GM12878 (cell line): ENCODE measurements around the gene LIMS2. TPM values are rescaled to one million over a fixed set of nuclear protein-coding genes. Genes with fewer than 3 reads are reported as not detected.

Source experiments
- ATAC-seq: fragments of 200-7000 bp; cut with Tn5 transposase; 3 replicates; pipeline ENCODE4 v1.9.1; 2020; ENCODE audit warnings: mild to moderate bottlenecking, moderate library complexity
- BruUV-seq: library from RNA; stranded (reverse); fragments of 400-500 nt; replicated peaks from 2 replicates; lab custom pipeline; 2021; lab: Mats Ljungman, UMichigan
- CTCF ChIA-PET: fragments of 300-600 bp; sonication (Branson Sonifier 250); formaldehyde crosslinking; extraction: SDS; loops from one replicate; lab custom pipeline; 2021; ENCODE audit warnings: inconsistent platforms; lab: Yijun Ruan, JAX
- POLR2A ChIA-PET: fragments of 350-600 bp; formaldehyde crosslinking; extraction: SDS; loops from one replicate; lab custom pipeline; 2021; ENCODE audit warnings: inconsistent platforms; lab: Charles Lee
- RAD21 ChIA-PET: fragments of 300-600 bp; sonication (Branson Sonifier 250); formaldehyde crosslinking; loops from one replicate; lab custom pipeline; 2023; ENCODE audit warnings: antibody characterized with exemption; ENCODE audit not compliant: unreplicated experiment; lab: Charles Lee
- SMC1A ChIA-PET: fragments of 300-600 bp; sonication (Branson Sonifier 250); formaldehyde crosslinking; loops from one replicate; lab custom pipeline; 2023; ENCODE audit not compliant: unreplicated experiment, uncharacterized antibody; lab: Charles Lee
- DNase-seq: peaks from one replicate; pipeline ENCODE4 v3.0.0-alpha.2; 2011; ENCODE audit warnings: low read depth, low spot score
- FAIRE-seq: peaks from 3 replicates; lab custom pipeline; 2011; peaks lifted over from hg19 to GRCh38; lab: Jason Lieb, UNC
- H2AFZ ChIP-seq: 2 replicates; pipeline ENCODE4 v1.6.0; 2011; ENCODE audit warnings: low read depth, low read length, control low read depth; ENCODE audit not compliant: control insufficient read depth
- H3K27ac ChIP-seq: 2 replicates; pipeline ENCODE4 v1.5.1; 2011; ENCODE audit warnings: control low read depth; ENCODE audit not compliant: control insufficient read depth, insufficient read depth
- H3K27me3 ChIP-seq, 2 experiments: replicated peaks in 1 of 2; 2 replicates each; pipeline versions ENCODE4 v1.6.0 to v1.6.1; 2011; ENCODE audit warnings: low read length in 1 of 2; ENCODE audit not compliant: control insufficient read depth in 2 of 2, insufficient read depth in 2 of 2
- H3K36me3 ChIP-seq, 2 experiments: 2 replicates each; pipeline ENCODE4 v1.5.1; 2011; ENCODE audit warnings: low read length in 1 of 2; ENCODE audit not compliant: control insufficient read depth in 2 of 2, insufficient read depth in 2 of 2
- H3K4me1 ChIP-seq: 2 replicates; pipeline ENCODE4 v1.6.1; 2011; ENCODE audit warnings: mild to moderate bottlenecking, low read length, moderate library complexity, mixed read lengths; ENCODE audit not compliant: control insufficient read depth, insufficient read depth
- H3K4me2 ChIP-seq: 2 replicates; pipeline ENCODE4 v1.6.0; 2011; ENCODE audit warnings: control low read depth; ENCODE audit not compliant: control insufficient read depth, insufficient read depth
- H3K4me3 ChIP-seq: fragments of 200-600 bp; sonication (generic); 2 replicates; pipeline ENCODE4 v1.5.1; 2016
- H3K79me2 ChIP-seq: 2 replicates; pipeline ENCODE4 v1.6.0; 2011; ENCODE audit warnings: low read length; ENCODE audit not compliant: control insufficient read depth, insufficient read depth
- H3K9ac ChIP-seq: 2 replicates; pipeline ENCODE4 v1.8.0; 2011; ENCODE audit warnings: low read length, control low read depth, mixed read lengths; ENCODE audit not compliant: control insufficient read depth, insufficient read depth
- H3K9me3 ChIP-seq: replicated peaks from 3 replicates; pipeline ENCODE4 v1.5.1; 2011; ENCODE audit warnings: mild to moderate bottlenecking, low read length; ENCODE audit not compliant: control insufficient read depth, insufficient read depth
- H4K20me1 ChIP-seq: 2 replicates; pipeline ENCODE4 v1.6.0; 2011; ENCODE audit not compliant: control insufficient read depth, insufficient read depth
- ATF7 ChIP-seq: fragments of 450-650 bp; IDR thresholded peaks from 2 replicates; pipeline ENCODE4 v1.6.1; 2016; ENCODE audit warnings: low read depth, mild to moderate bottlenecking
- EGR1 ChIP-seq, 2 experiments: IDR thresholded peaks; 1 replicate in 1 of 2; 2 replicates in 1 of 2; pipeline ENCODE4 v1.6.1; 2011 to 2012; ENCODE audit warnings: low read depth in 2 of 2, low read length in 2 of 2, borderline replicate concordance in 1 of 2, mild to moderate bottlenecking in 1 of 2, moderate library complexity in 1 of 2
- MEF2A ChIP-seq: IDR thresholded peaks from 2 replicates; pipeline ENCODE4 v1.6.1; 2011; ENCODE audit warnings: low read depth, mild to moderate bottlenecking, low read length, moderate library complexity; ENCODE audit not compliant: insufficient read depth
- RAD51 ChIP-seq: fragments of 450-650 bp; IDR thresholded peaks from 2 replicates; pipeline ENCODE4 v1.6.1; 2016; ENCODE audit warnings: moderate library complexity, mild to moderate bottlenecking, inconsistent platforms
- RCOR1 ChIP-seq: conservative IDR thresholded peaks from 2 replicates; pipeline ENCODE4 v1.6.1; 2012; ENCODE audit warnings: low read depth, low read length, improper control_type of control experiment
- SRF ChIP-seq, 2 experiments: IDR thresholded peaks; 2 replicates each; pipeline ENCODE4 v1.6.1; 2011; ENCODE audit warnings: low read depth in 2 of 2, low read length in 2 of 2, mild to moderate bottlenecking in 1 of 2, moderate library complexity in 1 of 2
- YBX1 ChIP-seq: fragments of 450-650 bp; IDR thresholded peaks from 2 replicates; pipeline ENCODE4 v1.6.1; 2016; ENCODE audit warnings: antibody characterized with exemption
- ZBTB40 ChIP-seq: fragments of 450-650 bp; IDR thresholded peaks from 2 replicates; pipeline ENCODE4 v1.6.1; 2016; ENCODE audit warnings: mild to moderate bottlenecking, moderate library complexity, borderline replicate concordance
- ZNF217 ChIP-seq: fragments of 450-650 bp; IDR thresholded peaks from 2 replicates; pipeline ENCODE4 v1.6.1; 2017; ENCODE audit warnings: antibody characterized with exemption, mild to moderate bottlenecking
- WGBS: methylation state at CpG from one replicate; pipeline ENCODE4 v1.1.6; 2016; ENCODE audit warnings: low lambda C conversion rate; ENCODE audit not compliant: insufficient replicate concordance, insufficient coverage; ENCODE audit errors: missing lambda C conversion rate; 5-methylcytosine and 5-hydroxymethylcytosine counted together
- in situ Hi-C: fragments of 300-500 bp; cut with MboI; formaldehyde crosslinking; loops from 9 replicates; pipeline ENCODE4 v1.14.3; 2018; ENCODE audit warnings: mixed read lengths
- intact Hi-C: fragments of 100-400 bp; cut with micrococcal nuclease; formaldehyde crosslinking; loops from one replicate; pipeline ENCODE4 v1.14.2; 2022; ENCODE audit not compliant: unreplicated experiment
- polyA plus RNA-seq, 11 experiments: library from polyadenylated mRNA; depleted of rRNA in 4 of 11; unstranded in 6 of 11; stranded (reverse) in 5 of 11; fragments of >200 nt; fragmentation: Nextera tagmentation in 4 of 11; fragmentation: Illumina TruSeq in 1 of 11; extraction: Ambion mirVana in 4 of 11; extraction: Trizol in 1 of 11; gene quantifications; 1 replicate in 1 of 11; 2 replicates in 10 of 11; pipeline versions ENCODE4 v1.2.1 to v1.2.3, GENCODE V29; 2011 to 2016; ENCODE audit warnings: inconsistent platforms in 2 of 11, missing spikeins in 2 of 11, low read depth in 1 of 11
- total RNA-seq, 4 experiments: library from RNA; depleted of rRNA in 3 of 4; stranded (reverse); fragments of >200 nt in 3 of 4; fragmentation: Illumina TruSeq in 1 of 4; extraction: Trizol in 1 of 4; gene quantifications; 2 replicates each; pipeline versions ENCODE4 v1.2.1 to v1.2.3, GENCODE V29; 2013 to 2021
- TF ChIP-seq, protein P1 (sequence below): fragments of 450-650 bp; IDR thresholded peaks from 2 replicates; pipeline ENCODE4 v1.6.1; 2017; ENCODE audit warnings: mild to moderate bottlenecking, moderate library complexity

The LIMS2 gene
- total and polyA plus RNA-seq, 10 of the 15 experiments (the other 5 are each of a cell fraction or from before 2014, with no cell fraction given): 0.06 to 0.81 (median 0.16) TPM; not detected in 2

DNA sequence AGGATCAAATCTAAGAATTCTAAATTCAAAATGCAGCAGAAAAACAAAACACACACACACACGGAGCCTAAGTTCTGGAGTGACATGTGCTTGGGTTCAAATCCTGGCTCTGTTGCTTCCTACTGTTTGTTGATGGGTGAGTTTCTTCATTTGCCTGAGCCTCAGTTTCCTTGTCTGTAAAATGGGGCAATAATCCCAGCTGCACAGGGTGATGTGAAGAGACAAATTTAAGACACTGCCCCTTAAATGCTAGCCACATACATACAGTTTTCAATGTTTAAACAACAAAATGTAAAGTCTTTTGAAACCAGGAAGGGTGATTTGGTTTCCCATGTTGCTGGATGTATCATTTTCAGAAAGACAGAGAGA is 30.3 kb downstream of the LIMS2 start:
- RAD21 ChIA-PET: no interaction called here
- POLR2A ChIA-PET: no interaction called here
- H3K4me1 ChIP-seq: no peaks in the 10 kb centered on the region
- TF ChIP-seq EGR1 (IDR thresholded peaks at IDR 0.05; ENCODE audit: borderline replicate concordance in 1 of 2, low read depth in 2 of 2, low read length in 2 of 2) (no peak), SRF (IDR thresholded peaks at IDR 0.05; ENCODE audit: low read depth in 2 of 2, low read length in 2 of 2) (no peak), ATF7 (no peak), ZBTB40 (no peak), RCOR1 (no peak), MEF2A (no peak), ZNF217 (no peak), YBX1 (no peak), RAD51 (no peak)
- TF ChIP-seq, protein P1, sequence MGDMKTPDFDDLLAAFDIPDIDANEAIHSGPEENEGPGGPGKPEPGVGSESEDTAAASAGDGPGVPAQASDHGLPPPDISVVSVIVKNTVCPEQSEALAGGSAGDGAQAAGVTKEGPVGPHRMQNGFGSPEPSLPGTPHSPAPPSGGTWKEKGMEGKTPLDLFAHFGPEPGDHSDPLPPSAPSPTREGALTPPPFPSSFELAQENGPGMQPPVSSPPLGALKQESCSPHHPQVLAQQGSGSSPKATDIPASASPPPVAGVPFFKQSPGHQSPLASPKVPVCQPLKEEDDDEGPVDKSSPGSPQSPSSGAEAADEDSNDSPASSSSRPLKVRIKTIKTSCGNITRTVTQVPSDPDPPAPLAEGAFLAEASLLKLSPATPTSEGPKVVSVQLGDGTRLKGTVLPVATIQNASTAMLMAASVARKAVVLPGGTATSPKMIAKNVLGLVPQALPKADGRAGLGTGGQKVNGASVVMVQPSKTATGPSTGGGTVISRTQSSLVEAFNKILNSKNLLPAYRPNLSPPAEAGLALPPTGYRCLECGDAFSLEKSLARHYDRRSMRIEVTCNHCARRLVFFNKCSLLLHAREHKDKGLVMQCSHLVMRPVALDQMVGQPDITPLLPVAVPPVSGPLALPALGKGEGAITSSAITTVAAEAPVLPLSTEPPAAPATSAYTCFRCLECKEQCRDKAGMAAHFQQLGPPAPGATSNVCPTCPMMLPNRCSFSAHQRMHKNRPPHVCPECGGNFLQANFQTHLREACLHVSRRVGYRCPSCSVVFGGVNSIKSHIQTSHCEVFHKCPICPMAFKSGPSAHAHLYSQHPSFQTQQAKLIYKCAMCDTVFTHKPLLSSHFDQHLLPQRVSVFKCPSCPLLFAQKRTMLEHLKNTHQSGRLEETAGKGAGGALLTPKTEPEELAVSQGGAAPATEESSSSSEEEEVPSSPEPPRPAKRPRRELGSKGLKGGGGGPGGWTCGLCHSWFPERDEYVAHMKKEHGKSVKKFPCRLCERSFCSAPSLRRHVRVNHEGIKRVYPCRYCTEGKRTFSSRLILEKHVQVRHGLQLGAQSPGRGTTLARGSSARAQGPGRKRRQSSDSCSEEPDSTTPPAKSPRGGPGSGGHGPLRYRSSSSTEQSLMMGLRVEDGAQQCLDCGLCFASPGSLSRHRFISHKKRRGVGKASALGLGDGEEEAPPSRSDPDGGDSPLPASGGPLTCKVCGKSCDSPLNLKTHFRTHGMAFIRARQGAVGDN: no peak

More for the DNA sequence above, 30.3 kb downstream of the LIMS2 start:
- no peaks in the 10 kb centered on the region for H3K27me3 ChIP-seq
- no peak for FAIRE-seq
- no peak overlapping the region for H3K4me3 ChIP-seq
- no peak overlapping the region for H3K27ac ChIP-seq
- in situ Hi-C loops (loop anchor here (5.0 kb wide), 1 partner anchor 448 kb away; no protein-coding TSS in a partner anchor), intact Hi-C loops (loop anchor here (5.0 kb wide), 1 partner anchor 118 kb away; the partner anchor contains the start of gene IWS1)
- DNase-seq: no peak
- no TSS peak for BruUV-seq
- CTCF ChIA-PET: interaction anchor here (0.9 to 1.7 kb wide), 4 partner anchors 10 to 448 kb away, joined by 3 to 5 read pairs (median 3); no protein-coding TSS in a partner anchor
- H3K36me3 ChIP-seq: no peaks in the 10 kb centered on the region
- H3K9me3 ChIP-seq: no peaks in the 10 kb centered on the region
- ATAC-seq: no peak
- H3K9ac ChIP-seq: no peak overlapping the region
- SMC1A ChIA-PET: interaction anchor here (1.1 to 1.6 kb wide), 2 partner anchors 82 to 118 kb away, joined by 3 read pairs; partner anchors contain the start of gene IWS1
- no peaks in the 10 kb centered on the region for H3K79me2 ChIP-seq
- H2AFZ ChIP-seq: no peak overlapping the region
- 5% methylated on average over 1 of the region's 1 CpG for WGBS
- H3K4me2 ChIP-seq: no peak overlapping the region
- H4K20me1 ChIP-seq: no peaks in the 10 kb centered on the region
